DMS 273 (cell line): Measurements from ENCODE around the gene TLE3.

ENCODE experiments used
- DNase-seq: peaks from one replicate; lab custom pipeline; 2025; ENCODE audit not compliant: unreplicated experiment; lab: John Stamatoyannopoulos, UW

Gene TLE3

DNA sequence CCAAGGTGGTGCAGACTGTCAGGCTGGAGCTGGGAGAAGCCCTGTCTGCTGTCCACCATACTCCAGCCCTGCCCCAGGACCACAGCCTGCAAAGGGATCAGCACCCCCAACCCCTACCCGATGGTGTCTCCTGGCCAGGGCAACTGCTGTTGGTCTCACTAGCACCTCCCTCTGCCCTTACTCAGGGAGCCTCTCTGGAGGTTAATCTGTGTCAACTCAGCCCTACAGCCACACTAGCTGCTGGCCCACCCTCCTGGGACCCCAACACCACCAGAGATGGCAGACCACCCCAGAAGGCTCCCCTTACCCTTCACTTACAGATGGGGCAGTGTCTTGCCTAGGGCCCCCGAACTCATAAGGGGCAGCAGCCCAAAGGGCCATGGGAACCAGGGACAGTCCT lies 65.2 kb downstream of the TLE3 start:
- DNase-seq = no peak

DNA sequence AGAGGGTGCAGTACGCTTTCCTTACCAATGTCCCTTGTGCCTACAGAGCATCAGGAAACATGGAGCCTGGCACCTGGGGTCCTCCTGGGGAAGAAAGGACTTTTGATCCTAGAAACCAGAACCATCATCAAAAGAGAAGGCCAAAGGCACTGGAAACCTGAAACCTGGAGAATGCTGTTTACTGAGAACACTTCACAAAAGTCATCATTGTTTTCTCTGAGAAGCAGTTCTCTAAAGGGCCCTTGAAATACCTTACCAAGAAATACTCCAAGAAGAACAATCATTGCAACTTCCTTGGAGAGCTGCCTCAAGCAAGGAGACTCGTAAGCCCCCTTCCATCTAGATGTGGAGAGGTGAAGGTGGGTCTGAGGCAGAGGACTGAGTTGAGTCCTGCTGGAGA lies 66.0 kb downstream of the TLE3 start:
- no peak for DNase-seq

- no peak for DNase-seq
Measured at GRCh38 chr15:70031261-70031660, 66.5 kb downstream of the TLE3 start.

DNA sequence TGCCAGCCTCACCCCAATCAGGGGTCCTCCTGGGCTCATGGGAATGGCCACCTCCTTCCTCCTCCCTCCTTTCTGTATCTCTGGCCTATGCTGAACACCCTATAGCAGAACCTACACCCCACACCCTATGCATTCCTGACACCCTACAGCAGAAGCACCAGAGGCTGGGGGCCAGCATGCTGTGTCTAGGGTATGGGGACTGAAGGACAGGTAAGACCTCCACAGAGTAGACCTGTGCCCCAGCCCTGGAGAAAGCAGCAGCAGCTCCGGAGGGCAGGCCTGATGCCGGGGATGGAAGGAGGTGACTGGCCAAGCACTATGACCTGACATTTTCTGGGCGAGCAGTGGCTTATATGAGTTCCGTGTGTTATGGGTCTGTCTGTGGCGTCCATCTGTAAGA lies 66.9 kb downstream of the TLE3 start:
- DNase-seq = no peak

DNA sequence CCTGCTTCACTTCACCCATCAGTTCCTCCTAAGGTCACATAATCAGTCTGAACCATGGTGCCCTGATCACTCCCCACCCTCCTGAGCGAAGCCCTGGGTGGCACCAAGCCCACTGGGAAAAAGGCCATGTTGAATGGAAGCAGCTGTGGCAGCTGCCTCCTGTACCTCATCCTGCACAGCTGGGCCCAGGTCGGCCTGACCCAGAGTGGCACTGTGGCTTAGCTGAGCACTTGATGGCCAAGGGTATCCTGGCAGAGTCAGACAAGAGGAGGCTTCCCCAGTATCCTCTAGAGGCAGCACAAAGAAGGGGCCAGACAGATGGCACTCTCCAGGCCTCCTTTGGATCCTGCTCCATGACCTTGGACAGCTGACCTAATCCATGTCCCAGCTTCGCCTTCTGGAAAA lies 68.4 kb downstream of the TLE3 start:
- DNase-seq = peak; percentile 10

- no peak for DNase-seq
Measured at GRCh38 chr15:70027518-70027917, 70.2 kb downstream of the TLE3 start.

DNA sequence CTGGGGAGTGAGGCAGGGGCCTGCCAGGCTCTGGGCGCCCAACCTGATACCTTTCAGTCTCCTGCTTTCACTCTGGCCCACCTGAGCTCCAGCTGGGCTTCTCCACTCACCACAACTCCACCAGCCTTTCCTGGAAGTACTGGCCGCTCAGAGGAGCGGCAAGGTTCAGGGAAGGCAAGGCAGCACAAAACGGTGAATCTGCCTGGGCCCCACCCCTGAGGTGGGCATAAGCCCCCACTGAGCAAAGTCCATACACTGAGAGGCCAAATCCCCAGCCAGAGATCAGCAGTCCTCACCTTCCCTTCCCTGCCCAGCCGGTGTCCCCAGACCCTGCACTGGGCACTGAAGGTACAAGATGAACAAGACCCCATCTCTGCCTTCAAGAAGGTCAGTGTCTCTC lies 70.7 kb downstream of the TLE3 start:
- DNase-seq = no peak

DNA sequence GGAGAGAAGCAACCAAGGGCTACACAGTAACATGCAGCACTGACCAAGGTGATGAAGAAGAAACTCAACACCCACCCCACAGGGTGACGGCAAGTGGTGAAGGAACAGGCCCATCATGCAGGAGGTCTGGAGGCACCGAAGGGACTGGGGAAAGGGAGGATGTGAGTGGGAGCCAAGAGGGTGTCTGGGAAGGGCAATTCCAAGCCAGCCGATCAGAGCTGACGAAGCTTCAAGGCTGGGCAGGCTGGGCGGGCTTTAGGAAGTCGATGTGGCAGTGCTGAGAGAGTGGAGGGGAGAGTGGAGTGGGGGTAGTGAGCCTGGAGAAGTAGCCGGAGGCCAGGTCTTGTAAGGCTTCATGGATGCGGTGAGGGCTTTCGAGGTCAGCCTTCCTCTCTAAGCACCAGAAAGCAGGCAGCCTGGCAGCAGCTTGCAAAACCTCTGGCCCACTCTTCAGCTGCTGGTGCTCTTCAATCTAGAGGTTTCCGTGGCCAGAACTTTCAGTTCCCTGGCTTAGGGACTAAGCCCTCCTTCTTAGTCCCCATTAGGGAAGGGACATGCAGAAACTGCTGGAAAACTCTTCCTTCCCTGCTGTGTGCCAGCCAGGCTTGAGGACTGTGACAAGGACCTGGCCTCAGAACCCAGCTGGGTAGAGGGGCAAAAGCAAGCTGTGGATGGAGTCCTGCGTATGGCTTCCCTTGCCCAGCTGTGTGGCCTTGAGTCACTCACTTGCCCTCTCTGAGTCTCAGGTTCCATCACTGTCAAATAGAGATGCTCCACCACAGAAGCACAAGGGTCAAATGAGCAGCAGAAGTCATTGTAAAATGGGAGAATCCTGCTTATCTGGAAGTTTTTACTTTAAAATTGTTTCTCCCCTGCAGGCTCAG lies 72.1 kb downstream of the TLE3 start:
- no peak for DNase-seq

DNA sequence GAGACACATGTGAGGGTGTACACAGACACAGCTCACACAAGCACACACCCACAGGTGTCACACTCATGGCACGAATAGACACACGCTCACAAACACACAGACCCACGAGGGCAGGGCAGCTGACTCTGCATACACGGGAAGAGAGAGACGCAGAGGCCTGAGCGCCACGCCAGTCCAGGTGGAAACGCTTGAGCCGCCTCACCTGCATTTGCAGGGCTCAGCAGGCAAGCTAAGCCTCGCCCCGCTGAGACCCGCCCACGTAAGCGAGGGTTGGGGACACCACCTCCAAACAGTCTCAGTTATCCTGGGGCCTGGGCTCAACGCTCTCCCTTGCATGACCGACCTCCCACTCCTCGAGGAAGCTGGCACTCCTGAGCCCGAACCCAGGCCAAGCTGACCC lies 73.2 kb downstream of the TLE3 start:
- no peak for DNase-seq

DNA sequence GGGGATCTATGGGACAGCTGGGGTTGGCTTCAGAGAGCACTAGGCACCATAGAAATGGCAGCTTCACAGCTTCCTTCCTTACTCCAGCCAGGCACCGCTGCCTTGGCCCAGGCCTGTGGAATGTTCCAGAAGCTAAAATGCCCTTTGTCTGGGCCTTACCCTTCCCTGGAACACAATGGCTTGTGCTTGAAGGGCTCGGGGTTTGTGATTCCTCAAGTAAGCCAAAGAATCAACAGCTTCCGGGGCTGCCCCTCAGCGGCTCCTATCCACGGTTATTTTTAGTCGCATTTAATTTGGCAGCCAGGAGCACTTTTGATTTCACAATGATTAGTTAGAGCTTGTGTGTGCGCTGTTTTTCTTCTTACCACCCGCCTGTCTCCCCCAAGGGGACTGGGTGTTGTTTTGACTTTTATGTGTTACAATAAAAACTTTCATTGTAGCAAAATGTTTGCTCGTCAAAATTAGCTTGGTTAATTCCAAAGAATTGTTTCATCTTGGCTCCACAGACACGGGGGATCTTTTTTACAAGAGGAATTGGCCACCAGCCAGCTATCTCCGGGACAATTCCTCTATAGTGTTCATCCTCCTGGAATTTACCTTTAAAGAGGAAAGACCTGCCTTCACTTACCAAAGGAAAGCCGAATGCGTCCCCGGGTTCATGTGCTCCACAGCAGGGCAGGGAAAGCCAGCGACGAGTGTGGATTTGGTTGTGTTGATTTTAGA lies 73.8 kb downstream of the TLE3 start:
- peak; percentile 27 for DNase-seq

DNA sequence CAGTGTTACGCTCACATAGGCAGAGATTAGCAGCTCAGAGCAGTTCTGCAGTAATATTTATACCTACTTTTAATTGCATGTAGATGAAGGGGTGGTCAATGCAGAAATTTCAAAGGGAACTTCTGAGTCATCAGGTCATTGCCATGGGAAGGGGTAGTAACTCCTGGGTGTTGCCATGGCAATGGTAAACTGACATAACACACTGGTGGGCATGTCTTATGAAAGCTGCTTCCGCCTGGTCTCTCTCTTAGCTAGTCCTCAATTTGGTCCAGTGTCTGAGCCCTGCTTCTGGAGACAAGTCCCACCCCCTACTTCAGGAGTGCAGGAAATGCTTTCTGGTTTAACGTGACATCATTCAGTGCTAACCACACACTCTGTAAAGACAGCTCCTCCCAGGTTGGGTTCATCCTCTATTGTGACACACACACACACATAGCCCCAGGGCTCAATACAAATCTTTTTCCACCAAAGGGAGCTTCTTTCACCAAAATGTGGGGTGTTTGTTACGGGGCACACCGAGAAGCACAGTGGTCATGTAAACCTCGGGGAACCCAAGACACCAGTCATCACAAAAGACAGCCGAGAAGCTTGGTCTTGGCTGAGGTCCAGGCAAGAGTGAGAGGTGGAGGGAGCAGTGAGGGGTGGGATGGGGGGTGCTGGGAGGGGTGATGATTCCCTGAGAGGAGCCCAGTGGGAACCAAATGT lies 74.5 kb downstream of the TLE3 start:
- DNase-seq = peak; percentile 8

- DNase-seq = no peak
Measured at GRCh38 chr15:70020229-70020628, 77.5 kb downstream of the TLE3 start.

GRCh38 chr15:70018646-70019600 lies 78.8 kb downstream of the TLE3 start:
- no peak for DNase-seq

DNA sequence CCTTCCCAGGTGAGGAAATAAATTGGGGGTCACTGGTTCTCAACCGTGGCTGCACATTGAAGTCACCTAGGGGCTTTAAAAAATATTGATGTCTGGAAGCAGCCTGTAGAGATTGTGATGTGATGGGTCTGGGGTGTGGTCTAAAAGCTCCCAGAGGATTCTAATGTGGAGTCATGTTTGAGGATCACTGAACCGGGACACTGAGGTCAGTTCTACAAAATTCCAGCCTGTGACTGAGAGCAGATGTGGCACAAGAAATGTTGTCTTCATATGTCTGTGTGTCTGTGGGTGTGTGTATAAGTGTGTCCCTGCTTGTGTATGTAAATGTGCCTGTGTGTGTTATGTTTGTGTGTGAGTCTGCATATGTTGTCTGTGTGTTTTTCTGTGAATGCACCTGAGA lies 79.9 kb downstream of the TLE3 start:
- DNase-seq = no peak

DNA sequence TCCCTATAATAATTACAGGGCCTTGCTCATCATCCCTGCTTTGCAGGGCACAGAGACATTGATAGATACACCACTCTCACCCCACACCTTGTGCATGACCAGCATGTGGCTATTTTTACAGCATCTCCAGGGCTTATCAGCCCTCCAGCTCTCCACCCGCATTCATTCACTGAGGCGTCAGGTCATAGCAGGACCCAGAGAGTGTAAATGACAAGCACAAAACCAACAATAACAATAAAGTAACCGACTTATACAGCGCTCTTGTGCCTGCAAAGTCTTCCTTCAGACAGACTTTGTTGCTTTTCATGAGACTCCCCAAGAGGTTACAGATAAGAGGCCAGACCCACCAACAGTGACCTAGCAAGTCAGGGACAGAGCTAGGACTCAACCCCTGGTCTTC lies 80.7 kb downstream of the TLE3 start:
- no peak for DNase-seq

- no peak for DNase-seq
Measured at GRCh38 chr15:70016511-70016994, 81.2 kb downstream of the TLE3 start.

DNA sequence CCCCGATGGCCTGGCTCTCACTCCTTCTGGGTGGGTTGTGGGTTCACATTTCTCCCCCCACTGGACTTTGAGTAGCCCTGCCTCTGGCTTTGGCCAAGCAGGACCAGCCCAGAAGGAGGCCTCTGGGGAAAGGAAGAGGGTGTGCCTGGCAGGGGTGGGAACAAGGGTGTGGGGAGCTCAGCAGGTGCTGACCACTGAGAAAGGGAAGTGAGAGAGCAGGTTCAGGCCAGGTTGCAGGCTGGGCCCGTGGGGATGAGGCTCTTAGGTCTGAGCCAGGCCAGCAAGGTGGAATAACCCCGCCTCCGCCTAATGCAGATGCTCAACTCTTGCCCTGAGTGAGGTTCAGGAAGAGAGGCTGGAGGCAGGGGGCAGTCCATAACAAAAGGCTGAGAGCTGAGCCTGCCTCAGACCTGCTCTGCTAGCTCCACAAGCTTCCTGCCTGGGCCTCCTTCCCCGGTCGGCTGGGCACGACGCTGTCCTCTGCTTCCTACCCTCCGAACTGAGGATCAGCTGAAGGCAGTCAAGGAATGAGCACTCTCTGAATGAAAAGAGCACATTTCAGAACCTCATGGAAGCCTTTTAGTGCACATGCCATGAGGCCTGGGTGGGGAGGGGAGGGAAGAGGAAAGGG lies 82.7 kb downstream of the TLE3 start:
- DNase-seq = no peak

GRCh38 chr15:70014331-70014730 lies 83.4 kb downstream of the TLE3 start:
- no peak for DNase-seq

DNA sequence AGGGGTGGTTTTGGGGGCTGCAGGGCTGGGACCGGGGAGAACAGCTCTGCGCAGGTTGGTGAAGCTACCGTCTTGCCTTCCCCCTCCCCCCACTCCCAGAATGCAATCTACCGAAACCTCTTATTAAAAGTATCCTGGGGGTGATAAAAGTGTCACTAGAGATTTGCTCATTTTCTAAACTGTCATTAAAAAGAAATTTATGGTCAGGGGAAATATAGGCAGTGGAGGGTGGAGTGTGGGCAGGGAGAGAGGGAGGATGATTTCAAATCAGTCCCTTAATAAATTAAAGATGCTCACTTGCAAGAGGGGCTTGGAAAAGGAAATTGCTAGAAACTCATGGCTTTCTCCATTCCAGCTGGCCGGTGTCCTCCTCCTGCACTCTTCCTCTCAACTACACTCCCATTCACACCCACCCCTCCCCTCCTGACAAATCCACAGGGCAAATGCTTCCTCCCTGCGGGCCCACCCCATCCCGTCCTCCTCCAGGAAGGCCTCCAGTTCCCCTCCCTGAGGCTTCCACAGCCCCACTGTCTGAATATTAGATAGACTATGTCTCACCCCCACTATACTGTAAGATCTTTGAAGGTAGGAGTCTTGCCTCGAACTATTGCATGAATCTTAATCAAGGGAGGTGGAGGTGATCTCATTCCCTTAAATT lies 83.9 kb downstream of the TLE3 start:
- DNase-seq = no peak

DNA sequence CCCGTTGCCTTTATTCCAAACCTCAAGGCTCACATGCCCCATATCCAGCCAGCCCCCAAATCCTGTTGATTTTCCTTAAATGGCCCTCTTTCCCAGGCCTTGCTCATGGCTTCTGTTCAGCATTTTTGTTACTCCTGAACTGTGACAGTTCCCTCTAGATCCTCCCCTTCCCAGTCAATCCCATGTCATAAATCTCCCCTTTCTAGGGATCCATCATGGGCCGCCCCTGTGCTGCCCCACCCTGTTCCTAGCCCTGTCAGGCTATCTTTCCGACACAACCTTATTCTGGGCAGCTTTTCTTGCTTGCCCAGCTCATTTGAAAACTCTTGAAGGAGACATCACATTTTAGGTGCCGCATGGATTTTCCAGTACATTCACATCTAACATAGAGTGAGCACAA lies 84.8 kb downstream of the TLE3 start:
- no peak for DNase-seq
